A549 (cell line): Measurements from ENCODE around the gene CCNJ.

ENCODE experiments used
- CTCF ChIP-seq: fragments of >200 bp; sonication (Bioruptor Twin); formaldehyde crosslinking; IDR thresholded peaks from 3 replicates; pipeline ENCODE4 v1.5.1; 2016
- HOXB5 ChIP-seq: fragments of 250-450 bp; sonication (Bioruptor Pico); IDR thresholded peaks from 2 replicates; pipeline ENCODE4 v1.5.0; 2020; ENCODE audit warnings: mild to moderate bottlenecking, moderate library complexity
- KDM5A ChIP-seq: fragments of 200-600 bp; sonication (generic); IDR thresholded peaks from 2 replicates; pipeline ENCODE4 v1.6.1; 2016; ENCODE audit warnings: antibody characterized with exemption, mild to moderate bottlenecking
- MAZ ChIP-seq: fragments of 150-350 bp; IDR thresholded peaks from 2 replicates; pipeline ENCODE4 v1.6.1; 2014; ENCODE audit warnings: antibody characterized with exemption, low read depth, low read length, borderline replicate concordance
- MYC ChIP-seq: IDR thresholded peaks from 2 replicates; pipeline ENCODE4 v1.6.1; 2012; ENCODE audit warnings: mild to moderate bottlenecking, inconsistent platforms, low read length, improper control_type of control experiment, borderline replicate concordance
- NFE2L2 ChIP-seq: fragments of 150-350 bp; conservative IDR thresholded peaks from 2 replicates; pipeline ENCODE4 v1.6.1; 2014; ENCODE audit warnings: low read length
- NPAS2 ChIP-seq: fragments of 250-450 bp; sonication (Bioruptor Pico); IDR thresholded peaks from 2 replicates; pipeline ENCODE4 v1.8.0; 2022; ENCODE audit warnings: mild to moderate bottlenecking, moderate library complexity, borderline replicate concordance
- PHF8 ChIP-seq: fragments of 200-600 bp; sonication (generic); IDR thresholded peaks from 2 replicates; pipeline ENCODE4 v1.6.1; 2016; ENCODE audit warnings: low read depth, mild to moderate bottlenecking, antibody characterized with exemption, moderate library complexity, borderline replicate concordance
- REST ChIP-seq: fragments of 200-600 bp; sonication (generic); IDR thresholded peaks from 2 replicates; pipeline ENCODE4 v1.6.1; 2016; ENCODE audit warnings: antibody characterized with exemption, mild to moderate bottlenecking, moderate library complexity

GRCh38 chr10:96047004-96047649 lies 3.7 kb downstream of the CCNJ start:
- no peak for TF ChIP-seq PHF8
- TF ChIP-seq NFE2L2 = no peak
- no peak for TF ChIP-seq MYC
- no peak for TF ChIP-seq NPAS2
- TF ChIP-seq CTCF = 0 out of 3 replicates have a peak, but pooled peaks have one; percentile 12
- TF ChIP-seq KDM5A = no peak
- no peak for TF ChIP-seq REST
- no peak for TF ChIP-seq MAZ
- TF ChIP-seq HOXB5 (CRISPR knock-in tag) = no peak
